GM10248 (cell line): ENCODE measurements around the gene MTMR10.

Experiments
- CTCF ChIA-PET: fragments of 300-600 bp; sonication (Branson Sonifier 250); formaldehyde crosslinking; extraction: SDS; loops from one replicate; lab custom pipeline; 2021; ENCODE audit warnings: antibody characterized with exemption; lab: Yijun Ruan, JAX
- POLR2A ChIA-PET: fragments of 350-650 bp; sonication (Branson Sonifier 250); formaldehyde crosslinking; extraction: SDS; loops from one replicate; lab custom pipeline; 2020; ENCODE audit warnings: antibody characterized with exemption; lab: Yijun Ruan, JAX
- DNase-seq: peaks from one replicate; pipeline ENCODE4 v3.0.0; 2012; ENCODE audit errors: extremely low spot score
- TF ChIP-seq, protein P1 (sequence below): IDR thresholded peaks from 2 replicates; pipeline ENCODE4 v1.5.1; 2012; ENCODE audit warnings: mild to moderate bottlenecking, low read depth; ENCODE audit errors: extremely low read depth, missing control alignments, control extremely low read depth

Gene MTMR10

DNA sequence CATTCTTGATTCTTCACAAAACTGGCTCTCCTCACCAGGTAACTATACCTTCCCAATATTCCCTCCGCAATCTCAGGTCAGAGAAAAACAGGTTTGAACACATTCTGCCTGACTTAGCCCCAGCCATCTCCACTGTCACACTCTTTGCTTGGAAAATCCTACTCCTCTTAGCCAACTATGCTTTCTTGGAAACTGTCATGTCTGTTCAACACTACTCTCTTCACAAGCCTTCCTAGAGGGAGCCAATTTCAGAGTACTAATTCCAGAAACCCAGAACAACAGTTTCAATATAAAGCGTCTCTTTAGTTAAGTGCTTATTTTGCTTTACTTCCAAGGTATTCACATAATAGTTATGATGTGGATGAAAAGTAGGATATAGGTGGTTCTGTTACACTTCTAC is 21.7 kb downstream of the MTMR10 start:
- CTCF ChIA-PET: interaction anchor here (0.8 to 2.6 kb wide), 6 partner anchors 8 to 159 kb away, joined by 3 to 8 read pairs (median 5); no protein-coding TSS in a partner anchor
- POLR2A ChIA-PET: no interaction called here
- TF ChIP-seq, protein P1, sequence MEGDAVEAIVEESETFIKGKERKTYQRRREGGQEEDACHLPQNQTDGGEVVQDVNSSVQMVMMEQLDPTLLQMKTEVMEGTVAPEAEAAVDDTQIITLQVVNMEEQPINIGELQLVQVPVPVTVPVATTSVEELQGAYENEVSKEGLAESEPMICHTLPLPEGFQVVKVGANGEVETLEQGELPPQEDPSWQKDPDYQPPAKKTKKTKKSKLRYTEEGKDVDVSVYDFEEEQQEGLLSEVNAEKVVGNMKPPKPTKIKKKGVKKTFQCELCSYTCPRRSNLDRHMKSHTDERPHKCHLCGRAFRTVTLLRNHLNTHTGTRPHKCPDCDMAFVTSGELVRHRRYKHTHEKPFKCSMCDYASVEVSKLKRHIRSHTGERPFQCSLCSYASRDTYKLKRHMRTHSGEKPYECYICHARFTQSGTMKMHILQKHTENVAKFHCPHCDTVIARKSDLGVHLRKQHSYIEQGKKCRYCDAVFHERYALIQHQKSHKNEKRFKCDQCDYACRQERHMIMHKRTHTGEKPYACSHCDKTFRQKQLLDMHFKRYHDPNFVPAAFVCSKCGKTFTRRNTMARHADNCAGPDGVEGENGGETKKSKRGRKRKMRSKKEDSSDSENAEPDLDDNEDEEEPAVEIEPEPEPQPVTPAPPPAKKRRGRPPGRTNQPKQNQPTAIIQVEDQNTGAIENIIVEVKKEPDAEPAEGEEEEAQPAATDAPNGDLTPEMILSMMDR: no peak
- no peak for DNase-seq

DNA sequence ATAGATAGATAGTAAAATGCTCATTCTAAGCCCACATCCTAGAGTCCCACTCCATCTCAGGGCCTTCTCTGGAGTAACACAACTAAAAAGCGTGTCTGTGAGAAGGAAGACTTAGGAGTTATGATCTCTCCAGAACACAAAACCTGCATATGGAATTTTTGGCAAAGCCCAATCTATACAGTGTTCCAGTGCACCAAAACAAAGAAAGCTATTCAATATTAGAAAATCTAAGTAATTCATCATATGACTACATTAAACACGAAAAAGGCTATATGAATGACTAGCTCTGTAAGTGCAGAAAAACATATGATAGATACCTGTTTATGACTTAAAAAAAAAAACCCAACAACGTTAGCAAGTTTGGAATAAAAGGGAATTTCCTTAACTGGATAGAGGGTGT is 27.7 kb downstream of the MTMR10 start:
- TF ChIP-seq, protein P1: no peak

DNA sequence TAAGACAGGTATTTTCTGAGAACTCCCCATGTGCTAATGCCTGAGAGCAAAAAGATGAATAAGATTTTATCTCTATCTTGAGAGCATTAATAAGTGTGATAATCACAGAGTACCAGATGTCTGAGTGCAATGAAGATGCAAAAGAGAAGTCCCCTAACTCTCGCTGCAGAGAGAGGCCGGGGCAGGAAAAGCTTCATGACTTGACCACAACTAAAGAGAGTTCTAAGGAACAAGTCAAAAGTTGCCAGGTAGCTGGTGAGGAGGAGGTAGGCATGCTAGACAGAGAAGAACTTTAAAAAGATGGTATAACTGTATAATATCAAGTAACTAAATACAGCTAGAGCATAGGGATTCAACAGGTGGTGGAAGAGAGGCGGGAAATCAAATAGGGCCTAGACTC is 28.8 kb downstream of the MTMR10 start:
- CTCF ChIA-PET: interaction anchor here (0.8 to 2.2 kb wide), 4 partner anchors 11 to 50 kb away, joined by 3 to 8 read pairs (median 5); no protein-coding TSS in a partner anchor

More for the DNA sequence above, 27.7 kb downstream of the MTMR10 start:
- no peak for DNase-seq
- ChIA-PET POLR2A (no interaction called here), CTCF (interaction anchor here (0.7 to 2.2 kb wide), 6 partner anchors 10 to 425 kb away, joined by 3 to 8 read pairs (median 4); no protein-coding TSS in a partner anchor)

DNA sequence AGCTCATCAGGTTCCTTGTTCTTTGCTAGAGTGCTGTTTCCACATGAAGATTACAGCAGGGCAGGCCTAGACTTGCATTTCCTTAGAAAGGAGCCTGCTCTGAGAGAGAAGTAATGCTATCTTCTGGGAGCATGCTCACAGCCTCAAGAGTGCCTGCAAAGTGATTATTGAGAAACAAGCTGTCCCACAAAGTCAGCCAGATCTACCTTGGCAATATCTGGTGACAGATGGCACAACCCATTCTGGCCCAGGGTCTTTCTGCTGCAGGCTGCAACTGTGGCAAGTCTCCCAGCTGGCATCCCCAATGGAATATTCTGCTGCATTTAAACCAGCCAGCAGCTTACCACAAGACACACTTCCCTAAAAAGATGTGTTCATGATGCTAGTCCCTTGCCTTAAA is 29.3 kb downstream of the MTMR10 start:
- DNase-seq: no peak
- ChIA-PET POLR2A (no interaction called here), CTCF (interaction anchor here (0.8 to 1.5 kb wide), 2 partner anchors 10 to 167 kb away, joined by 3 to 7 read pairs; no protein-coding TSS in a partner anchor)
- TF ChIP-seq, protein P1: no peak

More for the DNA sequence above, 28.8 kb downstream of the MTMR10 start:
- TF ChIP-seq, protein P1: no peak
- POLR2A ChIA-PET: interaction anchor here (0.6 kb wide), 1 partner anchor 26 kb away, joined by 4 read pairs; no protein-coding TSS in a partner anchor
- DNase-seq: no peak

DNA sequence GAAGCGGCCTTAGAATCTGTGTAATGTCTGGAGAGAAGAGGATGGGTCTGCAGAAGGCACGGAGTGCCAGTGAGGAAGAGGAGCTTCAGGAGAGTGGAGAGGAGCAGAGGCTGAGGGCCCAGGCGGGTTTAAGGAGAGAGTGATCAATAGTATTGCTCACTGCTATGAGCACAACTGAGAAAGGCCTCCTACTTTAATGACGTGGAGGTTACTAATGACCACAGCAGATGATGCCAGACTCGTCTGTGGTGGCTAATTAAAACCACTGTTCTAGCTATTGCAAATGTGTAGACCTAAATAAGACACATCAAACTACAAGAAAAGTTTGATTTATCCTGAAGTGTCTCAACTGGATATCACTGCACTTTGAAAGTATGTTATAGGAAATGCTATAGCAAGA is 33.2 kb downstream of the MTMR10 start:
- TF ChIP-seq, protein P1: no peak
- CTCF ChIA-PET: interaction anchor here (1.7 kb wide), 1 partner anchor 10 kb away, joined by 6 read pairs; no protein-coding TSS in a partner anchor
- POLR2A ChIA-PET: no interaction called here
- no peak for DNase-seq

DNA sequence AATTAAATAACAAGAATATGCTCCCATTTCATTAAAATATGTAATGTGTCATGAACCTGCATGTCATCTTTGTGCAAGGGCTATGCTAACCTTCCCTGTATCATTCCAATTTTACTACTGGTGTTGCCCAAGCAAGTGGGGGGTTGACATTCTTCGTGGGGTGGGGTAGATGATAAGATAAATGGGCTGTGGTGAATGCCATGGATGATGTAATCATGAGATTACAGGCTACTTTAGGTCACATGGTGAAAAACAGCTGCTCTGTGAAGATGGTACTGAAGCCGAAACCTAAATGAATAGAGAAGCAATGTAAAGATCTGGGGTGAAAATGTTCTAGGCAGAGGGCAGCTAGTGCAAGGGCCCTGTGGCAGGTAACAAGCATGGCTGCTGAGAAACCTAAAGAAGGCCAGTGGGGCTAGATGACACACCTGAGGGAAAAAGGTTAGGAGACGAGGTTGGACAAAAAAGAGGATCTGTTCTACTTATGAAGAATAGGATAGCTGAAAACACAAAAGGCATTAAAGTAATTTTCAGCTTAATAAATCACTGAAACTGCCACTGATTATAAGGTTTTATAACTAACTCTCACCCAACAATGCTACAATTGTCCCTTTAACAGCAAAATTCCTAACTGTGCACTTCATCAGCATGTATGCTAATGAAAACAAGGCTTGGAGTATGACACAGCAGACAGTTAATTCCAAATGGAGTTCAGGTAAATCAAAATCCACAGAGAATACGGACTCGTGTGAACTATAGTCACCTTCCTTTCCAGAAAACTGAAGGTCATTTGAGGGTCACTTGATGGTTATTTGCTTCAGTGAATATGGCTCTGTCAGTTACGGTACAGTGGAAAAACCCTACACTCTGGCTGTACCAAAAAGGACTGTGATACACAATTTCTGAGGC is 35.0 kb downstream of the MTMR10 start:
- ChIA-PET CTCF (interaction anchor here (1.4 kb wide), 1 partner anchor 173 kb away, joined by 3 read pairs; no protein-coding TSS in a partner anchor), POLR2A (no interaction called here)
- TF ChIP-seq, protein P1: no peak
- DNase-seq: no peak
